Right lobe of liver (tissue), 6 donors: ENCODE measurements around the gene LHFPL2. TPM values are rescaled to one million over a fixed set of nuclear protein-coding genes. Genes with fewer than 3 reads are reported as not detected.
A peak's percentile ranks its signal among the peaks of the same experiment; 100 is the strongest.

Experiments
- ATAC-seq, 4 donors: fragments of 200-7000 bp; cut with Tn5 transposase; one replicate each; pipeline ENCODE4 v1.9.1; 2020; ENCODE audit warnings: mild to moderate bottlenecking in 4 of 4, moderate library complexity in 4 of 4
- DNase-seq, 3 donors: peaks; one replicate each; pipeline ENCODE4 v3.0.0-alpha.2; 2020
- H3K27ac ChIP-seq, 3 donors: fragments of 200-600 bp; one replicate each; pipeline ENCODE4 v1.8.0; 2022
- H3K27me3 ChIP-seq, 2 donors: fragments of 200-600 bp; one replicate each; pipeline ENCODE4 v1.8.0; 2022
- H3K36me3 ChIP-seq, 4 donors: fragments of 200-600 bp; sonication (generic) in 1 of 4; one replicate each; pipeline versions ENCODE4 v1.5.1 to v1.8.0; 2017 to 2022; ENCODE audit warnings: control low read depth in 1 of 4
- H3K4me1 ChIP-seq, 4 donors: fragments of 200-600 bp; sonication (generic) in 1 of 4; one replicate each; pipeline versions ENCODE4 v1.5.1 to v1.8.0; 2017 to 2022; ENCODE audit warnings: control low read depth in 1 of 4
- H3K4me3 ChIP-seq, 3 donors: fragments of 200-600 bp; one replicate each; pipeline ENCODE4 v1.8.0; 2022
- H3K9me3 ChIP-seq, 4 donors: fragments of 200-600 bp; sonication (generic) in 1 of 4; one replicate each; pipeline versions ENCODE4 v1.5.1 to v1.8.0; 2017 to 2022; ENCODE audit warnings: control low read depth in 1 of 4
- CTCF ChIP-seq, 4 donors: fragments of 200-600 bp in 3 of 4; fragments of 450-650 bp in 1 of 4; IDR thresholded peaks; one replicate each; pipeline versions ENCODE4 v1.5.1 to v1.8.0; 2016 to 2022; ENCODE audit warnings: antibody characterized with exemption in 4 of 4, mild to moderate bottlenecking in 2 of 4
- POLR2A ChIP-seq: fragments of 450-650 bp; IDR thresholded peaks from one replicate; pipeline ENCODE4 v1.6.1; 2017; ENCODE audit warnings: antibody characterized with exemption, mild to moderate bottlenecking
- WGBS: methylation state at CpG from one replicate; pipeline ENCODE4 v1.1.6; 2018; ENCODE audit warnings: low coverage, low lambda C conversion rate; ENCODE audit not compliant: insufficient coverage; ENCODE audit errors: missing lambda C conversion rate; 5-methylcytosine and 5-hydroxymethylcytosine counted together
- intact Hi-C, 2 donors: fragments of 100-400 bp; cut with DNase I; formaldehyde crosslinking; loops; one replicate each; pipeline versions ENCODE4 v1.11.2 to v1.14.1; 2022
- total RNA-seq, 6 experiments: library from RNA; depleted of rRNA in 2 of 6; stranded (reverse); fragments of >200 nt in 2 of 6; fragmentation: NEBNext Ultra II Directional in 3 of 6; extraction: Animal tissue kit (Norgen Biotek cat#: 25700) in 3 of 6; gene quantifications; one replicate each; pipeline versions ENCODE4 v1.1.0 to v1.2.4, GENCODE V29; 2016 to 2023
- donor health status: DM: no; HTN: yes; CAD: no.
- donor health status: DM: no; HTN: no; CAD: no.
- donor health status: DM: no; HTN: no; CAD: no.
- donor health status: DM: no; HTN: yes; CAD: no.
- donor health status: DM: no; HTN: yes; CAD: no.

LHFPL2 gene
- total RNA-seq, 6 experiments from 2014 or later, result 2.6 to 11.8 (median 4.3) TPM

- intact Hi-C loops, result no loop called here
- no peak for TF ChIP-seq CTCF (IDR thresholded peaks at IDR 0.05)
- WGBS, result 79% methylated on average over 6 of the region's 6 CpGs
Measured at GRCh38 chr5:78534905-78535200, 113.7 kb downstream of the LHFPL2 start.

GRCh38 chr5:78534148-78534904 is 114.2 kb downstream of the LHFPL2 start:
- DNase-seq (peak in 1 of 3 donors; percentile 38), ATAC-seq (peak in 3 of 4 donors; percentile 38 to 56 (median 39))
- H3K27me3 ChIP-seq, result no peaks in the 10 kb centered on the region
- no peak overlapping the region for H3K27ac ChIP-seq
- H3K36me3 ChIP-seq, result no peaks in the 10 kb centered on the region
- intact Hi-C loops, result no loop called here
- WGBS, result 97% methylated on average over 6 of the region's 24 CpGs
- TF ChIP-seq CTCF (IDR thresholded peaks at IDR 0.05) (no peak), POLR2A (peak; percentile 23)
- no peaks in the 10 kb centered on the region for H3K9me3 ChIP-seq
- H3K4me1 ChIP-seq, result no peaks in the 10 kb centered on the region
- H3K4me3 ChIP-seq, result no peak overlapping the region

More at GRCh38 chr5:78534905-78535200, 113.7 kb downstream of the LHFPL2 start:
- Histone ChIP-seq H3K4me1 (peaks cover 0 to under 1% (median 0%) of the 10 kb centered on the region in 4 donors), H3K4me3 (no peak overlapping the region), H3K9me3 (no peaks in the 10 kb centered on the region), H3K27me3 (no peaks in the 10 kb centered on the region), H3K27ac (no peak overlapping the region), H3K36me3 (no peaks in the 10 kb centered on the region)
- ATAC-seq (no peak), DNase-seq (no peak)

GRCh38 chr5:78533356-78533755 is 115.2 kb downstream of the LHFPL2 start:
- no peak overlapping the region for H3K4me3 ChIP-seq
- WGBS, result 72% methylated on average over 3 of the region's 3 CpGs
- H3K36me3 ChIP-seq, result no peaks in the 10 kb centered on the region
- no peak for TF ChIP-seq POLR2A
- peak; percentile 22 to 38 (median 32) for TF ChIP-seq CTCF (IDR thresholded peaks at IDR 0.05)
- peak in 3 of 4 donors; percentile 22 to 31 (median 25) for ATAC-seq
- DNase-seq, result no peak
- no peaks in the 10 kb centered on the region for H3K4me1 ChIP-seq
- intact Hi-C loops, result no loop called here
- no peaks in the 10 kb centered on the region for H3K27me3 ChIP-seq
- H3K9me3 ChIP-seq, result no peaks in the 10 kb centered on the region
- no peak overlapping the region for H3K27ac ChIP-seq

- no peaks in the 10 kb centered on the region for H3K9me3 ChIP-seq
- H3K27me3 ChIP-seq, result no peaks in the 10 kb centered on the region
- 46% methylated on average over 3 of the region's 3 CpGs for WGBS
- no peak overlapping the region for H3K4me3 ChIP-seq
- intact Hi-C loops, result no loop called here
- no peaks in the 10 kb centered on the region for H3K4me1 ChIP-seq
- TF ChIP-seq CTCF (IDR thresholded peaks at IDR 0.05) (no peak), POLR2A (no peak)
- peak in 1 of 4 donors; percentile 56 for ATAC-seq
- no peak overlapping the region for H3K27ac ChIP-seq
- H3K36me3 ChIP-seq, result no peaks in the 10 kb centered on the region
- DNase-seq, result no peak
Measured at GRCh38 chr5:78530342-78531096, 118.1 kb downstream of the LHFPL2 start.
